ENCODE data around the gene DNAJC5G.
"Not testable (repeated sequence)": the region's sequence is repeated elsewhere in the genome, so short reads cannot be mapped to it uniquely, and the experiment has no call there.

The DNAJC5G gene

DNA sequence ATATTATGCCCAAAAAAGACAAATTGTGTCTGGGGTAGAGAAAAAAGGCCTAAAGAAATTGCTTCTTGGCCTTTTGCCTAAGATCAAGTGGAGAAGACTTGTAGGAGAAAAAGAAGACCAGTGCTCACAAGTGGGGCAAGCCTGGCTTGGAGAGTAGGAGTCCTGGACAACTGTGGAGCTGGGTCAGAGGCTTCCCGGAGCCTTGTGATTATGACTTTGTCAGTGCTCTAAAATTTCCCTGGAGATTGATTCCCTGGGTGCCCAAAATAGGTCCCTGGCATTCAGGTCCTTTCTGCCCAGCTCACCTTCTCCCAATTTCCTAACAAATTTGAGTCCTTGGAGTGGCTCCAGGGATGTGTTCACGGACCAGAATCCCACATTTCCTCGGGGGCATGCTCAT, 6.2 kb downstream of the DNAJC5G start:
- DNase-seq (ENCODE audit: low read depth in 2 of 2) = no peak

DNA sequence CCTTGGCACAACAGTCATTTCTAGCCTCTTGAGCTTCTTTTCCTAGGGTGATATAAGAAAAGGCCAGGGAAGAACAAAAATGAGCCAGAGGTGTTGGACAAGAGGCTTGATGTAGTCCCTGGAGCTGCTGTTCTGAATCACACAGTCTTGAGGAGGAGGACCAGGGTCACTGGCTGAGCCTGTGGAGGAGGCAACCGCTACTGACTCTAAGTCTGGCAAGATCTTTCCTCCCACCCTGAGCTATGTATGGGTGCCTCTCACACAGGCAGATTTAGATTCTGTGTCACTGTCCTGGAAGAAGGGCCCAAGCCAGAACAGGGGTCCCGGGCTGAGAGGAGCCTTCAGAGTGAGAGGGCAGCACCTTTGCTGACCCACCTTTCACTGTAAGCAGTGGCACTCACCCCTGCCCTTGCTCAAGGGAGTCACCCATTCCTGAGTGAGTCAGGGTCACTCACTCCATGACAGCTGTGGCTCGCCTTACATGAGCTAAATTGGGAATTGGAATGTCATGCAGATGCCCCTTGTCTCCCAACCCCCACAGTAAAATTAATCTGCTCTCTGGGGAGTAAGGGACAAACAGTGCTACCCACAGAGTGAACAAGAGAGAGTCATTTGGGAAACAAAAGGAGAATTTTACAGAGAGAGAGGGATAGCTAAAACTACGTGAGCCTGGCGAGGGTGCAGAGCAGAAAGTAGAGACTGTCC, 6.8 kb downstream of the DNAJC5G start, which contains the start of gene TRIM54:
TRIM54 (plus strand) TSS at position 575 of the 705 bp plus-strand sequence. CDS start 303 bp downstream, outside the sequence.
- DNase-seq (ENCODE audit: low read depth in 2 of 2) = no peak

DNA sequence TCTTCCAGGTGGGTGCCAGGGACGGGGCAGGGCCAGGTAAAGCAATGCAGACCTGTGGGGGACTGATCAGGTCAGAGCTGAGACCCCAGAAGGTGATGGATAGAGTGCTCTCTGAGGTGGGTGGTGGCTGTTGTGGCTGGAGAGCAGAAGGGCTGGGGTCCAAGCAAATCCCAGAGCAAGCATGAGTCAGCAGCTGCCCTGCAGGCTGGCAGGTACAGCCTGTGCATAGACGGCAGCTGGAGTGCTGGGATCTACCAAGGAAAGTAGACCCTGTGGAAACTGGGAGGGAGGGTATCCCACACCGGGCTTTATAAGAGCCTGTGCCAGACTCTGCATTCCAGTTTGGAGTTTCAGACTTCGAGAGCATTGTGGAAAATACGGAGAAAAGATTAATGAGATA, 7.7 kb downstream of the DNAJC5G start:
- no peak for DNase-seq (ENCODE audit: low read depth in 2 of 2)

DNA sequence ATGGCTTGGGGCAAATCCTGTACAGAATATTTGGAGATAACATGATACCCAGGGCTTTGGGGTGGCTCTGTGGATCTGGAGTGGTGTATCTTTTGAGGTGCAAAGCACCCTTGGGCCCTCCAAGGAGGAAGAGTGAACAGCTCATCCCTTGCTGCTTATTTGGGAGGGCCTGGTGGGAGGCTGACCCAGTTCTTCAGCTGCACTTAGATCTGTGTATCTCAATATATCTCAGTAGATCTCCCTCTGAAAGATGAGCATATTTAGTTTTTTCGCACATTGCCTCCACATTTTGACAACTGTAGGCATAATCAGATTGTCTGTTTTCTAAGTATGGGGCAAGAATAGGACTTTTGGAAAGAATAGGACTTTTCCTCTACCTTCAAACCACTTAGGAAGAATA, 9.8 kb downstream of the DNAJC5G start:
- no peak for DNase-seq (ENCODE audit: low read depth in 2 of 2)

DNA sequence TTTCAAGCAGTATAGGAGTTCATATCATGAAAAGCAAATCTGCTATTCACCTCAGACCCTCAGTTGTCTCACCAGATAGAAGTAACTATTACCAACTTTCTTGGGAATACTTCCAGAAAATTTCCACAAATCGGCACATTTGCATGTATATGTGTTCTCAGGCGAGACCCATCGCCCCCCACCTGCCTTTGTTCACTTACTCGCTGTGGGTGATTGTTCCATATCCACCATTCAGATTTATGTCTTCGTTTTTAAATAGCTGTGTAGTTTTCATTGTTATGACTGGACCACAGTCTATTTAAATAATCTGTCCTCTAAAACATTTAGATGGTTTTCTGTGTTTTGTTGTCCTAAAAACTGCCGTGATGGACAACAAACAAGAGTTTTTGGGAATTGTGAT, 10.2 kb downstream of the DNAJC5G start:
- no peak for DNase-seq (ENCODE audit: low read depth in 2 of 2)

DNA sequence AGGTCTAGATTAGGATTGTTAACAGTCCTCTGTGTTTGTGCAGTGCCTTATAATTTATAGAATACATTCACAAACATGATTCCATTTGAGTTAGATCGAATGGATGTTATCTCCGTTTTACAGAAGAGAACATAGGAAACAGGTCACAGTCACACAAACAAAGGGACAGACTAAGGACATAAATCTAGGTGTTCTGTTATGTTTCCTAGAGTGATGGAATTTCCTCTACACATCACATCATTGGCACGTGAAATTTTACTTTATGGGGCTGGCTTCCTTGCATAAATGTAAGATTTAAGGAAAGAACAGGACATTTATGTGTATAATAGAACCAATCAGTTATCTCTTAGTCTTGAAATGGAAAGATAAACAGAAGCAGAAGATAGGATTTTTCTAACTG, 13.4 kb downstream of the DNAJC5G start:
- no peak for DNase-seq (ENCODE audit: low read depth in 2 of 2)

DNA sequence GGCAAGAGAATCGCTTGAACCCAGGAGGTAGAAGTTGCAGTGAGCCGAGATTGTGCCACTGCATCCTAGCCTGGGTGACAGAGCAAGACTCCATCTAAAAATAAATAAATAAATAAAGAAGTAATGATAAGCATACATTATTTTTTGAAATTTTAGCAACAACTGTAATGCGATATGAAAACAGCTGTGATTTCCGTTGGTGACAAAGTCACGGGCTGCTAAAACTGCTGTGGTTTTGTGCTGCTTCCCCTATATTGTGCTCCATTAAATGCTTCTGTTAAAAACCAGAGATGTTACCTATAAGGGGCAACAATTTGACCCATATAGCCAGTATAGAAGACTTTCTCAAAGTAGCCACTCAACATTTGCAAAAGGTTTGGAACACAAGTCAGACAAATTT, 15.3 kb downstream of the DNAJC5G start:
- DNase-seq (ENCODE audit: low read depth in 2 of 2) = no peak

DNA sequence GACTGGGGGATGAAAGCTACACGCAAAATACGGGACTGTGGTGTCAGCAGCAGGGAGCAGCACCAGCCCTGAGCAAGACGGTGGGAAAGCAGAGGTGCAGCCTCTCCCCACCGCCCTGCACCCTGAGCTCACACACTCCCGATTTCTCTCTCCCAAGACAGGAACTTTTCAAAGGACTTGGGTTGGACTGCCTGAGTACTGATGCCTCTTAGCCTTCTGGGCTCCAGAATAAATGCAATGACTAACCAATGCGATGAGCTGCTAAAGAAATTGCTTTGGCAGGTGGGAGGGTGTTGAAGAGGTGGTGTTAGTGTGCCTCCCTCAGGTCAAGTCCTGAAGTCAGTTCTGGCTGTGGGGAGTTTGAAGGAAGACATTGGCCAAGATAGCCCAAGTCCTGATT, 16.6 kb downstream of the DNAJC5G start:
- no peak for DNase-seq (ENCODE audit: low read depth in 2 of 2)

DNA sequence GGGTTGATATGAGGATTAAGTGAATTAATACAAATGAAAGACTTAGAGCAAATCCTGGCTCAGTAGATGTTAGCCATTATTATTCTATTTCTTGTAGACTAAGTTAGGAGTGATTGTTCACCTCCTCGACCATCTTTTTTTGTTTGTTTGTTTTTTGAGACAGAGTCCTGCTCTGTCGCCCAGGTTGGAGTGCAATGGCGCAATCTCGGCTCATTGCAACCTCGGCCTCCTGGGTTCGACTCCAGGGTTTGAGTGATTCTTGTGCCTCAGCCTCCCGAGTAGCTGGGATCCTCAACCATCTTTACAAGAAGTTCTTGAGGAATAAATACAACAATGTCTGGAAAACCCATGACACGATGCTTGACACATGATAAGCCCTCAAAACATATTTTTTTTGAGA, 19.7 kb downstream of the DNAJC5G start:
- no peak for DNase-seq (ENCODE audit: low read depth in 2 of 2)

DNA sequence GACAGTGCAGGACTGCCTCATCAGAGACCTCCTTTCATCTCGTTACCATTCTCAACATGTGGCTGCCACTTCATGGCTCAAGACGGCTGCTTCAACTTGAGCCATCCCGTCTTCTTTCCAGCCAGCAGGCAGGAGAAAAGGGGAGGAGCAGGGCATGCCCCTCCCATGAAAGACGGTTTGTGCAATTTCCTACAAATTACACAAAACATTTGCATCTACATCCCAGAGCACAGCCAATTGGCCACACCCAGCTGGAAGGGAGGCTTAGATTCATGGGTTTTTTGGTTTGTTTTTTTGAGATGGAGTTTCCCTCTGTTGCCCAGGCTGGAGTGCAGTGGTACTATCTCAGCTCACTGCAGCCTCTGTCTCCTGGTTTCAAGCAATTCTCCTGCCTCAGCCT, 21.2 kb downstream of the DNAJC5G start:
- DNase-seq (ENCODE audit: low read depth in 2 of 2) = no peak

DNA sequence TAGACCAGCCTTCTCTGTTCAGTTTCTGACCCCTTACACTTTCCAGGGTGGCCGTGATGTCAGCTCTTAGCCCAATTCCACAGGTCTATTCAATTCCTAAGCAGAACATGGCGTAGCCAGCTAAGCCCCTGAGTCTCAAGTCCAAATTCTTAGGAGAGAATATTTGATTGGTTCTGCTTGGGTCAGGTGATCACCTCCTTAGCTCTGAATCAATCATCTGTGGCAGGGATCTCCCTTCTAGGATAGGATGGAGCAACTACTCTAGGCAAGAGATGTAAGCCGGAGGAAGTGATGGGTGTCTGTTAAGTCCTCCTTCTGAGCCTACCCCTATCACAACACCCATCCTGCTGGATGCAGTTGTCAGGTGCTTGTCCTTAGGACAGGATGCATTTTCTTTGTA, 22.0 kb downstream of the DNAJC5G start:
- no peak for DNase-seq (ENCODE audit: low read depth in 2 of 2)

DNA sequence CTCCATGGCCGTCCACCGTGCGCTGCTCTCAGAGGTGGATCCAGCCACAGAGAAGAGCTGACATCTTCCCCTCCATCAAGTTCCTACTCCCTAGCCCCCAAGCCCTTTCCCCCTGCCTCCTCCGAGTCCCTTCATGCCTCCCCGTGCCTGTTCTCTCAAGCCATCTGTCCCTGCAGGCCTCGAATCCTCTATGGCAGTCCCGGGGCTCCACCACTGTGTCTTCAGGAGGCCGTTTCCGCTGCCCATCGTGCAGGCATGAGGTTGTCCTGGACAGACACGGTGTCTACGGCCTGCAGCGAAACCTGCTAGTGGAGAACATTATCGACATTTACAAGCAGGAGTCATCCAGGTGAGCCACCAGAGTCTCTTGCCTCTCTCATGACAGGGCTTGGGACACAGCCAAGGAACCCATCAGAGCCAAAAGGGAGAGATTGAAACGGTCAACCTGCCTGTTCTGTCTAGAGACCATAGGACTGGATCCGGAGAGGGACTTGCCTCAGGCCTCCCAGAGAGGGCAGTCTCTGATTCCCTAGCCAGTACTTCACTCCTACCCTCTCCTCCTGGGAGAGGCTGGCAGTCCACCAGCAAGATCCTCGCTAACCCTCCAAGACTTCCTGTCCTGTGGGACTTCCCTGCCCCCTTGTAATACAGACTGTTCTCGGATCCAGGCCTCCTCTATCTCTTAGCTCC, 23.3 kb downstream of the DNAJC5G start:
- no peak for DNase-seq (ENCODE audit: low read depth in 2 of 2)

DNA sequence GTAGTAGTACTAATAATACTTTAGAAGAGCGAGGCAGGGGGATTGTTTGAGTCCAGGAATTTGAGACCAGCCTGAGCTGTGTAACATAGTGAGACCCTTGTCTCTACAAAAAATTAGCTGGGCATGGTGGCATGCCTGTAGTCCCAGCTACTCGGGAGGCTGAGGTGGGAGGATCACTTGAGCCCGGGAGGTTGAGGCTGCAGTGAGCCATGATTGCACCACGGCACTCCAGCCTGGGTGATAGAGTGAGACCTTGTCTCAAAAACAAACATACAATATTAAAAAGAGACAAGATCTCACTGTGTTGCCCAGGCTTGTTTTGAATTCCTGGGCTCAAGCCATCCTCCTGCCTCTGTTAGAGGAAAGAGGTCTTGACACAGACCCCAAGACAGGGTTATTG, 25.4 kb downstream of the DNAJC5G start:
- DNase-seq (ENCODE audit: low read depth in 2 of 2) = not testable (repeated sequence)

DNA sequence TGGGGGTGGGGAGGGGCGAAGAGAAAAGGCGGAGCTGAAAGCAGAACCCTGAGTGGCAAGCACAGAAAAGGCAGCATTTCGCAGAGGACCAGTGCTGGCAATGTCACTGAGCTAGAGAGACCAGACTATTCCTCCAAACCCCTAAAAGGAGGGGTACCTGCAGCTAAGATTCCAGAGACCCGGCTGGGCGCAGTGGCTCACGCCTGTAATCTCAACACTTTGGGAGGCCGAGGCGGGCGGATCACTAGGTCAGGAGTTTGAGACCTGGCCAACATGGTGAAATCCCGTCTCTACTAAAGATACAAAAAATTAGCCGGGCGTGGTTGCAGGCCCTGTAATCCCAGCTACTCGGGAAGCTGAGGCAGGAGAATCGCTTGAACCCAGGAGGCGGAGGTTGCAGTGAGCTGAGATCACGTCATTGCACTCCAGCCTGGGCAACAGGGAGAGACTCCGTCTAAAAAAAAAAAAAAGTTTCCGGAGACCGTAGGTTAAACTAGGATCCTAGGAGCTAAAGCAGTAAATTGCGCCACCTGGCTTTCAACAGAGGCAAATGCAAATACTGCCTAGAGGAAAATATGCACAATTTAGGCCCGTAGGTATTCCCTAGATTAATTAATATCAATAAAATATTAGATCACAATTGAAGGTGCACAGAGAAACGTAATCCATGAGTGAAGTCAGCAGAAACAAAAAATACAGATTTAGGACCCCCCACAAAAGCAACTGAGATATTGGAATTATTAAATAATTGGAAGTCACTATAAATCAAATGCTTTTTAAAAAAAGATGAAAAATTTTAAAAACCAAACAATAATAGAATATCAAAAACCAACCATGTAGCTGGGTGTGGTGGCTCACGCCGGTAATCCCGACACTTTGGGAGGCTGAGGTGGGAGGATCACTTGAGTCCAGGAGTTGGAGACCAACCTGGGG, 28.1 kb downstream of the DNAJC5G start:
- no peak for DNase-seq (ENCODE audit: low read depth in 2 of 2)

DNA sequence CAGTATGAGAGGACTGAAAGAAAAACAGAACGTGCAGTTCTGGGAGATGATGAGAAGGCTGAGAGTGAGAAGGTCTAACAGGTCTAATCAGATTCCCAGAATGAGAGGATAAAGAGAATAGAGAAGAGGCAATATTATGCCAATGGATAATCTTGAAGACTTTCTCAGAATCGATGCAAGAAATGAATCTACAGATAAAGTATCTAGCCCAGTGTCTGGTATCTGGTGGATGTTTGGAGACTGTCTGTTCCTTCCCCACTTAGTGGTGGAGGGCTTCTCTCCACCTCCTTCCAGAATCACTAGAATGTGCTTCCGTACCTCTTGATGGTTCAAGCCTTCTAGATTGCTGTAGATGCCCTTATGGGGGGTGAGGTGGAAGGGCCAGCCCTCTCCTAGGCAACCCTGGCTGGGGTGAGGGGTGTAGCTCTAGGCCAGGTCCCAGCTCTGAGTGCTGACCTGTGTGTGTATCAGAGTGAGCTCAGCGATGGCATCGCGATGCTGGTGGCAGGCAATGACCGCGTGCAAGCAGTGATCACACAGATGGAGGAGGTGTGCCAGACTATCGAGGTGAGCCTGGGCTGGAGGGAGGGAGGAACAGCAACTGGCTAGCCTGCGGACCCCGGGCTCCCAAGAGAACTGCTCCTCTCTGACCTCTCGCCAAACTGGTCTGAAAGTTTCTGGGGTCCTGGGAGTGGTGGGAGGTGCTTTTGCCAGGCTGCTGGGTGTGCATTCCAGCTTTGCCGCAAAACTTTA, 29.4 kb downstream of the DNAJC5G start:
- no peak for DNase-seq (ENCODE audit: low read depth in 2 of 2)

DNA sequence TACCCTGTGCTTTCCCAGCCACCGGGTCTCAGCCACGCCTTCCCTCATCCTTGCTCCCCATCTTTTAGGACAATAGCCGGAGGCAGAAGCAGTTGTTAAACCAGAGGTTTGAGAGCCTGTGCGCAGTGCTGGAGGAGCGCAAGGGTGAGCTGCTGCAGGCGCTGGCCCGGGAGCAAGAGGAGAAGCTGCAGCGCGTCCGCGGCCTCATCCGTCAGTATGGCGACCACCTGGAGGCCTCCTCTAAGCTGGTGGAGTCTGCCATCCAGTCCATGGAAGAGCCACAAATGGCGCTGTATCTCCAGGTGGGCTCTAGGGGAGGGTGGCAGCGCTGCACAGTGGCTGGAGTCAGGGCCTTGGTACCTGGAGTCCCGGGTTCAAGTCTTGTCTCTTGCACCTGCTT, 30.3 kb downstream of the DNAJC5G start:
- no peak for DNase-seq (ENCODE audit: low read depth in 2 of 2)

DNA sequence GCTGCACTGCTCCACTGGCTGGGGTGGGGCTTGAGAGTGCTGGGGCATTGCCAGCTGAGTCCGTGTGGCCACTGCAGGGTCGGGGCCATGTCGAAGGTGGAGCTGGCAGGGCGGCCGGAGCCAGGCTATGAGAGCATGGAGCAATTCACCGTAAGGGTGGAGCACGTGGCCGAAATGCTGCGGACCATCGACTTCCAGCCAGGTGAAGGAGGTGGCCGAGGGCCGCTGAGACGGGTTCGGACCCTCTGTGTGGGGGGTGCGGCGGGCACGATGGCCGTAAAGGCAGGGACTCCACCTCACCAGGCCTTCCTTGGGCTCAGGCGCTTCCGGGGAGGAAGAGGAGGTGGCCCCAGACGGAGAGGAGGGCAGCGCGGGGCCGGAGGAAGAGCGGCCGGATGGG, 30.9 kb downstream of the DNAJC5G start:
- DNase-seq (ENCODE audit: low read depth in 2 of 2) = no peak

DNA sequence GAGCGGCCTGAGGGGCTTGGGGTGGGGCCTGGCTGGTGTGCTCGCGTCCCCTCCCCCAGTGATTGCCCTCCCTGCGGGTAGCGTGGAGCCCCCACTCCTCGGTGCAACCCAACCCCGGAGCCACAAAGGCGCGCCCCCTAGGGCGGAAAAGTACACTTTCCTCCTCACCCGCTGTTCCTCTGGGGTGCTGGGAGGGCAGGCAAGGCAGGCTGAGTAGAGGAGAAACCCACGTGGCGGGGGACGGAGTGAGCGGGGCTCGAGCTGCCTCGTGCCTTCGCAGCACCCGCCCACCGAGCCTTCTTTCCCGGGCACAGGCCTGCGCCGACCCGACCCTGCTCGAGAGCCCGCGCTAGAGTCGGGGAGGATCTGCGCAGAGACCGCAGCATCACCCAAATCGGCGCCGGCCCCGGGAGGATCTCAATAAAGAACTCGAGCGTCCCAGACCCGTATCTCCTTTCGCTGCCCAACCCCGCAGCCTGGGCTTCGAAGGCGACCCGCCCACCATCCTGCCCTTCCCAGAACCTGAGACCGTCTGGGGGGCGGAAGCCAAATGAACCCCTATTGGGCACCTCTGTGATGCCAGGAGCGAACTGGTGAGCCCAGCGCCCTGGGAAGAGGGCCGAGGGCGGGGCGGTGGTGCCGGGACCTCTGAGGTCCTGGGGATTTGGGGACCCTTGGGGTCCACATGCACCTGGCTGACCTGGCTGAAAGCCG, 31.5 kb downstream of the DNAJC5G start:
- no peak for DNase-seq (ENCODE audit: low read depth in 2 of 2)

DNA sequence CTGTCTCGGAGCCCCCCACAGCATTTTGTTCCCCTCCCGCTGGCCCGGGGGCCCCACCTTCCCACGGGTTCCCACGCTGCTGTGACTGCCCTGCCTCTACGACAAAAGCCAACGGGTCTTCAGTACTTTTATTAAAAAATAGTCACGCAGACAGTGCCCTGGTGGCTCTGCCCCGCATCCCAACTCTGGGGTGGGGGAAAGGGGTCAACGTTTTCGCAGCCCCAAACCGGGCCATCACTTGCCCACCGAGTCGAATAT, 32.0 kb downstream of the DNAJC5G start:
- no peak for DNase-seq (ENCODE audit: low read depth in 2 of 2)

DNA sequence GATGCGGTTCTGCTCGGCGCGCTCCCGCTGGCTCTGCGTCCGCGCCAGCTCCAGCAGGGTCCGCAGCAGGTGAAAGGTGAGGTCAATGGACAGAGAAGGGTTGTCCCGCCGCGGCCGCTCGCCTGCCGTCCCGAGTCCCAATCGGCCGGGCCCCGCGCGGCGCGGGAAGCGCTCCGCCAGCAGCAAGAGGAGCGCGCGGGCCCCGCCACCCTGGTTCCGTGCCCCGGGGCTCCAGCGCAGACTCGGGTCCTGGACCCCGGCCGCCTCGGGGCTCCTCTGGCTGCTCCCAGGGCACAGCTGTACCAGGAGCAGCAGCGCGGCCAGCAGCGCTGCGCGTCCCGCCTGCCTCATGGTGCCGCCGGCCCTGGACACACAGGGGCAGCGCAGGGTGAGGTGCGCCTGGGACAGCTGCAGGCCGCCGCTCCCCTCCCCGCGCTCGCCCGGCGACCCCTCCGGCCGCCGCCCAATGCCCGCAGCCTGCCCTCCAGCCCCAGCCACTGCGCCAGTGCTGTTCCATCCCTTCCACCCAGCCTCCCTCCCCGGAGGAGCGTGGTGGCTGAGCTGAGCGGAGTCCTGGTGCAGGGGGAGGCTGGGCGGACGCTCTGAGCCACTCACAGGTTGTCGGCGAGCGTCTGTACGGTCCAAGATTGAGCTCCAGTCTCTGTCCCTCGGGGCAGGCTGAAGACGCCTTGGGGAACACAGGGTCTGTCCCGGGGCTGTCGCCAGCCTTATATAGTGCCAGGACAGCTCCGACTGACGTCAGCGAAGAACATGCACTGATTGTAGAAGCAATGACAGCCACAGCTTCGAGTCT, 32.5 kb downstream of the DNAJC5G start:
- DNase-seq (ENCODE audit: low read depth in 2 of 2) = no peak
